GM19438 (cell line): ENCODE measurements around the gene ZPLD1.

Experiments used
- ATAC-seq: cut with Tn5 transposase; IDR thresholded peaks from one replicate; pipeline ENCODE4 v1.9.1; 2021; ENCODE audit warnings: low read depth; ENCODE audit not compliant: unreplicated experiment

The ZPLD1 gene

DNA sequence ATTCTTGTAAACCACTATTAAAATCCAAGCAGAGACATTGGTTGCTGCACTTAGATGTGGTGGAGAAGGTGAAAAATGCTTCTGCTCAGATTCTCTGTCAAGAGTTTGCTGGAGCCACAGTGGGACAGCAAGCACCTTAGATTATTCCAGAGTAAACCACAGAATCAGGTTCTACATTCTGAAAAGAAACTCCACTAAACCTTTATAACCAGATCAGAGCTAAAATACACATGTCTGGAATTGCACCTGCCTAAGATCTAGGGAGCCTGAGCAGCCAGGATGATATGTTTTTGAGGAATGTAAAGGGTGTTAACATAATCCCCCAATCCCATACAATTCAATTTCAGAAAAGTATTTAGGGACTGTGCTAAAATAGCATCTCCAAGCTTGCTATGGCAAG, at the start of gene ZPLD1:
TSS of gene ZPLD1 (plus strand) at position 301 of the 400 bp plus-strand sequence. CDS start 3,473 bp downstream, outside the sequence.
- ATAC-seq = no peak

DNA sequence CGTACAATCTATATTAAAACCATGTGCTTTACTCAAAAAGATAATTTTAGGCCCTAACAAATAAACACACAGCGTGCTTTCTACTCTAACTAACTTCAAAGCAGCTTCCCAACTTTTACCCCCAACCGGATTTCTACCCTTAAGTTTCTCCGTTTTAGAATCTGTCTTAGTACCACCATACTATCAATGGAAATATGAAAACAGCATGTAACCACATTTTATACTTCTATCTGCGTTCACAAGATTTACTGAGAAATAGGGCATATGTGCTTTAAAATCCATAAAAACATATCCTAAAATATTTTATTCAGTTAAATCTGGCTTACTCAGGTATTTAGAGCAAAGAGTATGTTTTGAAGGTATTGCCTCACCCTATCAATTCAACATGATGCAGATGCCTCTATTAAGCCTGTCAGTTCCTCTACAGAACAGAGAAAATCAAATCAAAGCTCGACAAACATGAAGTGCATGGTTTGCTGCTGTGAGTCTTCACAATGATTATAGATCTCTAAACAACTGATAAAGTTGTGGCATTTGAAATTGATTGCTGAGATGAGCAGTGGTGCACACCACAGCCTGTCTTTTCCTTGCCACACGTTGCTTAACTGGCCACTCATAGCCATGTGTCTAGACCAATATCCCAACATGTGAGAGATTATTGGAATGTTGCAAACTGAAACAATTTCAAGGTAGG, 44.5 kb upstream of the ZPLD1 start:
- ATAC-seq = no peak

- ATAC-seq = no peak
These were observed 43.9 kb upstream of the ZPLD1 start for GRCh38 chr3:102390916-102391315.

GRCh38 chr3:102391491-102391890, 43.3 kb upstream of the ZPLD1 start:
- no peak for ATAC-seq

DNA sequence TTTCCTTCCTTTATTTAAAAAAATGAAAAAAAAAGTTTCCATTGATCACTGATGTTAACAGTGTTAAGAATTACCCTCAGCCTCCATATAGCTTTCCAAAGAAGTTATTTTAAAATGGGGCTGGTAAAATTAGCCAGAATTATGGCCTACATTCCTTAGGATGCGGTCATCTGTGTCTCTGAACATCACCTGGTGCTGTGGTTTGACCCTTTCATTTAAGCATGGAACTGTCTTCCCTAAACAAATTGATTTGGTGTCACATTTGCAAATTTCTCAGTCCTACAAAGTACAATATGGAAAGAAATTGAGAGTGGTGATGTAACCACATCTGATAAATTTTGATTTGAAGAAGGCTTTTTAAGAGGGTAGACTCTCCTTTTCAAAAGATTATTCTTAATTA, 40.3 kb upstream of the ZPLD1 start:
- ATAC-seq = no peak

- no peak for ATAC-seq
These were observed 36.6 kb upstream of the ZPLD1 start for GRCh38 chr3:102398176-102398575.

DNA sequence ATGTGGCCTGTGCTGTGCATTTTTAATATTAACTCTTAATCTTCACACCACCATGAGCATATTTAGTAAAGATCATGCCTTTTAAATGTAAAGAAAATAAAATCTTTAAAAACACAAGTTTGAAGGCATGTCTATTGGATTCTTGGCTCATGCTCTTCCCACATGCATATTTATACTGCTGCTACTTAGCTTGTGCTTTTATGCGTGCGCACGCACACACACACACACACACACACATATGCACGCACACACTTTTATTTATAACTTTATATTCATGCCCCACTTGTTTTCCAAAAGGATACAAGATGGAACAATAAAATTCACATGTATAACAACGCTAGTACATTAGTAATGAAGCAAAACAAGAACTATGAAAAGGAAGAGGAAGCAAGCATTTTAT, 36.1 kb upstream of the ZPLD1 start:
- no peak for ATAC-seq

DNA sequence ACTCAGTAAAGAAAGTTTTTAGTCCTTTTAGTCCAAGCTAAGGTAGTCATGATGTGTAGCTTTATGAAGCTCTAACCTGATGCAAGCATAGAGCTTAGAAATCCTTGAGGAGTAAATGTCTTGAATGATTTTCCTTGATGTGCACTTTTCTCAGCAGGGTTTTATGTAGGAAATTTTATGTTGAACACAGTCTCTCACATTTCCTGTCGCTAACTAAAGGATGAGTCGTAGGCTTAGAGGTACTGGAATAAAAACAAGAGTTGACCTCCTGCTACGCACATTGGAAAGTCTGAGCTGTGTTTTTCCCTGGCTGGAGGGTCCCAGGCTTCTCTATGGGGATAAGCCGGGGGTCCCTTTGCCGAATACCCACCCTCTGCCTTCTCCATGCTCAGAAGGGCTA, 34.7 kb upstream of the ZPLD1 start:
- no peak for ATAC-seq

- ATAC-seq = no peak
These were observed 34.0 kb upstream of the ZPLD1 start for GRCh38 chr3:102400766-102401165.

GRCh38 chr3:102410616-102411015, 24.2 kb upstream of the ZPLD1 start:
- no peak for ATAC-seq

GRCh38 chr3:102415553-102415952, 19.3 kb upstream of the ZPLD1 start:
- ATAC-seq = no peak

DNA sequence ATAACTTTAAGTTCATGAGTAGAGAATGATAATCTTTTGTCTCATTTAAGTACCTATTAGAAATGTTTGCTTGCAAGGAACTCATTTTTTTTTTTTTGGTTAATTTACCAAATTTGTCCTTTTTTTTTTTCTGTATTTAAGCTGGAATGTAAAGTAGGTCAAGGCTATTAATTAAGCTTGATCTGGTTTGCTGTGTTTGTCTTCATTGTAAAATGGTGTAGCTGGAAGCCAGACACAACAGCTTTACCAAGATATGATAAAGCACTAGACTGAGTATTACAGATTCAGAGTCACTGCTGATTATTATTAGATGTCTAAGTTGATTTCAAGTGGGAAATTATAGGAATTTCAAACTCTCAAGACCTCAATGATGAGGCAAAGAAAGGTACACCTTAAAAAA, 15.0 kb upstream of the ZPLD1 start:
- no peak for ATAC-seq

DNA sequence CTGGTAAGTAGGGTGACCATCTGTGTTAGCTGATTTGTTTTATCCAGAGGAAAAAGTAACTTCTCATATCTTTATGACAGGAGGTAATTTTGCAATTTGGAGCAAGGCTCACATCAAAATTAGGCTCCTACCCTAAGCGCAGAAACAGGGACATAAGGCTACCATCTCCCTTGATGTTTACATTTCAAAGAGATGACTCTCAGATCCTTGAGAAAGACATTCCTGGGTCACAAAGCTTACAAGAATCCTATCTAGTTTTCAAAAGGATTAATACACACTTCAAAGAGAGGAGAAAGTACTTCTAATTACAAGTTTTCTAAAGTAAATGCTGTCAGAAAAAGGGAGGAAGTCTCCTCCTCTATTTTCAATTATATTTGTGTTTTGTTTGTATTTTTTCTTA, 7.0 kb downstream of the ZPLD1 start:
- no peak for ATAC-seq

DNA sequence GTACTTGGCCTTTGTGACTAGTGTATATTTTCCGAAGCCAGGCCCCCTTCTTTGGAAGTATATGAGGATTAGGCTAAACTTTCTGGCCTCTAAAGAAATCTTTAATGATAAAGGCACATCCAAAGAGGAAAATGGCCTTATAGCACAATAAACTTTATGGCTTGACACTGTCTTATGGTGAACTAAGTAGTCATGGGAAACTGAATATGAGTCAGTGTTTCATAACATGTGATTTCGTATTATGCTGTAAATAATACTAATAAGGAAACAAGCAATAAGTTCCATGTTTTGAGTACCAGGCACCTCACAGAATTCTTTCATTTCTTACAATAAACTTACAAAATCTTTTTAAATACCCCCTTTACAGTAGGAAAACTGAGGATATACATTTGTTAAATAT, 8.2 kb downstream of the ZPLD1 start:
- no peak for ATAC-seq

DNA sequence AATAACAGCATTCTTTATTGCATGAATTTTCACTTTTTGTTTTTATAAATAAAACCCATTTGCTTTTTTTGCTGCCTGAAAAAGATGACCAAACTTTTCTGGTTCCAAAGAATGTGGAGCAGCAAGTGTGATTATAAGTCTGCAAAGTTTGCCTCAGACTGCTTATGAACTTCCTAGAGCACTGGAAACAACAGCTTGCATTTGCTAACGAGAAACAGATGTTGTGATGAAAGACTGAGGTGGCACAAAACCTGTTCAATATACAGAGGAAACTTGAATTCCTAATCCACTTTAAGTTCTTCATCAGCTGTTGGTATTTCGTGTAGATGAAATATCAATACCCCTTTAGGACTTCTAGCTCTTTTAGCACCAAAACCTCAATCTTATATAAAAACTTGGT, 9.3 kb downstream of the ZPLD1 start:
- no peak for ATAC-seq

GRCh38 chr3:102447272-102447671, 12.5 kb downstream of the ZPLD1 start:
- ATAC-seq = no peak

DNA sequence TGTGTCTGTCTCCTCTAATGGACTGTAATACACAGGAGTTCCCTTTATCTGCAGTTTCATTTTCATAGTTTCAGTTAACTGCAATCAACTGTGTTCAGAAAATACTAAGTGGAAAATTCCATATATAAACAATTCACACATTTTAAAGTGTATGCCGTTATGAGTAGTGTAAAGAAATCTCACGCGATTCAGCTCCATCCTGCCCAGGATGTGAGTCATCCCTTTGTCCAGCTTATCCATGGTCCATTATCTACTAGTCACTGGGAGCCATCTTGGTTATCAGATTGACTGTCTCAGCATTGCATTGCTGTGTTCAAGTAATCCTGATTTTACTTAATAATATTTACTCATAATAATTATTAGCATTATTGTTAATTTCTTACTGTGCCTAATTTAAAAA, 14.5 kb downstream of the ZPLD1 start:
- ATAC-seq = no peak

DNA sequence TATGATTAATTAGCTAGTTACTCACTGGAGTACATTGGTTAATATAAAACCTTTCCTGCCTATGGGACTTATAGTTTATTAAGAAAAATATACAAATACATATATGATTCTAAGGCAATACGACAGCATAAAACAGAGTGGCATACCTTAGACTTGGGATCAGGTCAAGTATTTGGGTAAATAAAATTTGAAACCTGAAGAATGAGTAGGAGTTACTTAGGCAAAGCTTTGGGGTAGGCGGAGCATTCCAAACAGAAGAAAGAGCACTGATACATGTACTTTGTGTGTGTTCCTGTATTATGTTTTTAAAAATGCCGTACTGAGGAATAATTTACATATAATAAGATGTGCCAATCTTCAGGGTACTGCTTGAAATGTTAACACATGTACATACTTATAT, 15.1 kb downstream of the ZPLD1 start:
- ATAC-seq = no peak

DNA sequence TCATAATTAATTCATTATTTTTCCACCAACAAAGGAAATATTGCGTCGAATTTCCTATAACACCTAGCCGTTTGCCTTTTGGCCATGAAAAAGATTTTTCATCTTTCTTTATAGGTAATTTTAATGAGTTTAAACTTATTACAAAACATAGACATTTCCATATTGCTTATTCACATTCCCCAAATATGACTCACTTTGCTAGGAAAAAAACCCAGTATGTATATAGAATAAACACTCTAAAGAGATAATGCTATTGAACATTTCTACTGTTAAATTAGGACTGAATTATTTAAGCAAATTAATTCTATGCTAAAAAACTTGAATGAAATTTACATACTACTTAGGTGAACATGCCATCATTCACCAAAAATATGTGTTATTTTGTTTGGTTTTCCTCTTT, 16.2 kb downstream of the ZPLD1 start:
- ATAC-seq = no peak

- no peak for ATAC-seq
These were observed 16.7 kb downstream of the ZPLD1 start for GRCh38 chr3:102451543-102451942.

- ATAC-seq = no peak
These were observed 19.4 kb downstream of the ZPLD1 start for GRCh38 chr3:102454181-102454580.

- ATAC-seq = no peak
These were observed 22.8 kb downstream of the ZPLD1 start for GRCh38 chr3:102457644-102458043.

GRCh38 chr3:102460579-102460978, 25.8 kb downstream of the ZPLD1 start:
- ATAC-seq = no peak
